Measurements from ENCODE around the gene ADAMTSL5.

ADAMTSL5 gene

GRCh38 chr19:1467215-1467489, 45.7 kb downstream of the ADAMTSL5 start:
- DNase-seq (ENCODE audit: low spot score): no peak

- DNase-seq (ENCODE audit: low spot score): no peak
These were observed 46.2 kb downstream of the ADAMTSL5 start for GRCh38 chr19:1466461-1467214.

- DNase-seq (ENCODE audit: low spot score): no peak
These were observed 46.8 kb downstream of the ADAMTSL5 start for GRCh38 chr19:1466018-1466460.

GRCh38 chr19:1465191-1466016, 47.4 kb downstream of the ADAMTSL5 start:
- peak; percentile 73 for DNase-seq (ENCODE audit: low spot score)

- peak; percentile 65 for DNase-seq (ENCODE audit: low spot score)
These were observed 51.0 kb downstream of the ADAMTSL5 start for GRCh38 chr19:1461862-1462261.

- DNase-seq (ENCODE audit: low spot score): no peak
These were observed 52.5 kb downstream of the ADAMTSL5 start for GRCh38 chr19:1460033-1460995.

- DNase-seq (ENCODE audit: low spot score): no peak
These were observed 53.3 kb downstream of the ADAMTSL5 start for GRCh38 chr19:1459479-1459878.

GRCh38 chr19:1457892-1458291, 54.9 kb downstream of the ADAMTSL5 start:
- no peak for DNase-seq (ENCODE audit: low spot score)

GRCh38 chr19:1457031-1457739, 55.6 kb downstream of the ADAMTSL5 start:
- DNase-seq (ENCODE audit: low spot score): no peak

- DNase-seq (ENCODE audit: low spot score): no peak
These were observed 56.5 kb downstream of the ADAMTSL5 start for GRCh38 chr19:1456121-1456900.

GRCh38 chr19:1455336-1456120, 57.3 kb downstream of the ADAMTSL5 start:
- peak; percentile 74 for DNase-seq (ENCODE audit: low spot score)
